H9 (cell line): ENCODE results near the gene DTWD2. TPM values are rescaled to one million over a fixed set of nuclear protein-coding genes. Genes with fewer than 3 reads are reported as not detected.

Experiments
- DNase-seq: peaks from one replicate; pipeline ENCODE4 v3.0.0-alpha.2; 2017
- H2AFZ ChIP-seq: one replicate; pipeline ENCODE4 v1.6.1; 2013; ENCODE audit warnings: mild to moderate bottlenecking, low read length, control low read depth, moderate library complexity
- H2AK5ac ChIP-seq: 2 replicates; pipeline ENCODE4 v1.6.1; 2013; ENCODE audit warnings: low read length, control low read depth, mixed read lengths; ENCODE audit not compliant: insufficient read length
- H2BK120ac ChIP-seq: one replicate; pipeline ENCODE4 v1.6.1; 2013; ENCODE audit warnings: low read depth, mild to moderate bottlenecking, low read length, control low read depth, inconsistent platforms; ENCODE audit not compliant: poor library complexity, severe bottlenecking
- H2BK12ac ChIP-seq: 2 replicates; pipeline ENCODE4 v1.6.1; 2013; ENCODE audit warnings: low read length, control low read depth, mixed read lengths, low read depth; ENCODE audit not compliant: insufficient read length
- H2BK15ac ChIP-seq: 2 replicates; pipeline ENCODE4 v1.6.1; 2013; ENCODE audit warnings: low read depth, low read length, control low read depth
- H2BK20ac ChIP-seq: one replicate; pipeline ENCODE4 v1.6.1; 2013; ENCODE audit warnings: low read depth, mild to moderate bottlenecking, low read length, control low read depth, inconsistent platforms; ENCODE audit not compliant: poor library complexity, severe bottlenecking
- H2BK5ac ChIP-seq: 2 replicates; pipeline ENCODE4 v1.6.1; 2013; ENCODE audit warnings: low read length, control low read depth, mixed read lengths; ENCODE audit not compliant: insufficient read length
- H3K14ac ChIP-seq: 2 replicates; pipeline ENCODE4 v1.6.1; 2013; ENCODE audit warnings: low read length, control low read depth; ENCODE audit not compliant: insufficient read depth
- H3K18ac ChIP-seq: 2 replicates; pipeline ENCODE4 v1.6.1; 2013; ENCODE audit warnings: low read depth, mild to moderate bottlenecking, mixed read lengths, low read length, control low read depth; ENCODE audit not compliant: insufficient read length
- H3K23ac ChIP-seq: 2 replicates; pipeline ENCODE4 v1.6.1; 2013; ENCODE audit warnings: low read length, control low read depth, mixed read lengths, low read depth; ENCODE audit not compliant: insufficient read length
- H3K23me2 ChIP-seq: 2 replicates; pipeline ENCODE4 v1.6.1; 2013; ENCODE audit warnings: low read depth, mild to moderate bottlenecking, mixed read lengths, low read length, control low read depth; ENCODE audit not compliant: insufficient read length, poor library complexity, severe bottlenecking
- H3K27ac ChIP-seq: 2 replicates; pipeline ENCODE4 v1.5.1; 2013; ENCODE audit warnings: low read length, control low read depth, mixed read lengths, low read depth; ENCODE audit not compliant: insufficient read length
- H3K27me3 ChIP-seq: 2 replicates; pipeline ENCODE4 v1.6.1; 2013; ENCODE audit warnings: low read length, control low read depth, inconsistent platforms; ENCODE audit not compliant: insufficient read depth
- H3K4ac ChIP-seq: 2 replicates; pipeline ENCODE4 v1.6.1; 2013; ENCODE audit warnings: low read depth, mild to moderate bottlenecking, control low read depth, inconsistent platforms, low read length, moderate library complexity
- H3K4me1 ChIP-seq: 2 replicates; pipeline ENCODE4 v1.6.1; 2013; ENCODE audit warnings: low read length, control low read depth, inconsistent platforms; ENCODE audit not compliant: insufficient read depth
- H3K4me2 ChIP-seq: 2 replicates; pipeline ENCODE4 v1.6.1; 2013; ENCODE audit warnings: low read length, control low read depth, mixed read lengths; ENCODE audit not compliant: insufficient read length, insufficient read depth
- H3K56ac ChIP-seq: 2 replicates; pipeline ENCODE4 v1.6.1; 2013; ENCODE audit warnings: low read depth, mild to moderate bottlenecking, mixed read lengths, low read length, control low read depth; ENCODE audit not compliant: insufficient read length
- H3K79me1 ChIP-seq: 2 replicates; pipeline ENCODE4 v1.6.1; 2013; ENCODE audit warnings: low read depth, mild to moderate bottlenecking, moderate library complexity, low read length, control low read depth, inconsistent platforms; ENCODE audit not compliant: insufficient read depth, poor library complexity, severe bottlenecking
- H3K79me2 ChIP-seq: 2 replicates; pipeline ENCODE4 v1.6.1; 2013; ENCODE audit warnings: low read length, control low read depth, inconsistent platforms; ENCODE audit not compliant: insufficient read depth
- H3K9ac ChIP-seq: 2 replicates; pipeline ENCODE4 v1.6.1; 2013; ENCODE audit warnings: low read length, control low read depth, mixed read lengths; ENCODE audit not compliant: insufficient read length; ENCODE audit errors: extremely low read depth
- H3K9me3 ChIP-seq: one replicate; pipeline ENCODE4 v1.6.1; 2013; ENCODE audit warnings: low read depth, low read length, inconsistent platforms; ENCODE audit not compliant: control insufficient read depth
- H3T11ph ChIP-seq: one replicate; pipeline ENCODE4 v1.6.1; 2013; ENCODE audit warnings: mild to moderate bottlenecking, low read length, control low read depth, inconsistent platforms
- H4K20me1 ChIP-seq: one replicate; pipeline ENCODE4 v1.6.1; 2013; ENCODE audit not compliant: control insufficient read depth, insufficient read length, insufficient read depth
- H4K5ac ChIP-seq: 2 replicates; pipeline ENCODE4 v1.6.1; 2013; ENCODE audit warnings: low read depth, mild to moderate bottlenecking, mixed read lengths, low read length, control low read depth; ENCODE audit not compliant: insufficient read length
- H4K8ac ChIP-seq: replicated peaks from 2 replicates; pipeline ENCODE4 v1.6.1; 2013; ENCODE audit warnings: low read length, control low read depth, mixed read lengths, low read depth; ENCODE audit not compliant: insufficient read length
- H4K91ac ChIP-seq: 2 replicates; pipeline ENCODE4 v1.6.1; 2013; ENCODE audit warnings: low read depth, mild to moderate bottlenecking, moderate library complexity, mixed read lengths, low read length, control low read depth; ENCODE audit not compliant: insufficient read length
- H3K27ac Mint-ChIP-seq, 3 experiments: 2 replicates in 2 of 3; 3 replicates in 1 of 3; pipeline ENCODE4 v1.8.0; 2020 to 2021; ENCODE audit warnings: mixed read lengths in 3 of 3, mild to moderate bottlenecking in 1 of 3, moderate library complexity in 1 of 3
- H3K27me3 Mint-ChIP-seq: 2 replicates; pipeline ENCODE4 v1.8.0; 2021; ENCODE audit warnings: low read depth, mild to moderate bottlenecking, moderate library complexity, mixed read lengths
- H3K36me3 Mint-ChIP-seq, 3 experiments: 2 replicates in 2 of 3; 3 replicates in 1 of 3; pipeline ENCODE4 v1.8.0; 2020 to 2021; ENCODE audit warnings: low read depth in 3 of 3, mixed read lengths in 3 of 3; ENCODE audit not compliant: insufficient read depth in 1 of 3
- H3K4me1 Mint-ChIP-seq, 2 experiments: 2 replicates each; pipeline ENCODE4 v1.8.0; 2020; ENCODE audit warnings: mixed read lengths in 2 of 2
- H3K4me3 Mint-ChIP-seq, 2 experiments: 2 replicates in 1 of 2; 3 replicates in 1 of 2; pipeline ENCODE4 v1.8.0; 2020 to 2021; ENCODE audit warnings: mild to moderate bottlenecking in 2 of 2, mixed read lengths in 2 of 2, moderate library complexity in 1 of 2
- H3K9me3 Mint-ChIP-seq, 2 experiments: 2 replicates in 1 of 2; 3 replicates in 1 of 2; pipeline ENCODE4 v1.8.0; 2020; ENCODE audit warnings: mild to moderate bottlenecking in 2 of 2, mixed read lengths in 2 of 2, moderate library complexity in 1 of 2
- WGBS: extraction: QIAGEN DNeasy Blood & Tissue Kit; methylation state at CpG from one replicate; pipeline ENCODE4 v1.1.7; 2013; ENCODE audit warnings: missing lambda C conversion rate, low lambda C conversion rate, mixed read lengths; ENCODE audit not compliant: insufficient read length; ENCODE audit errors: extremely low coverage; 5-methylcytosine and 5-hydroxymethylcytosine counted together
- total RNA-seq: library from RNA; stranded (reverse); gene quantifications from 2 replicates; pipeline ENCODE4 v1.2.1, GENCODE V29; 2021
- TF ChIP-seq, protein P1 (sequence below): fragments of 200-600 bp; sonication (generic); conservative IDR thresholded peaks from 3 replicates; pipeline ENCODE4 v1.8.0; 2021; ENCODE audit warnings: antibody characterized with exemption, mild to moderate bottlenecking

DTWD2 gene
- total RNA-seq, 1 experiment from 2014 or later, result 10.8 TPM

DNA sequence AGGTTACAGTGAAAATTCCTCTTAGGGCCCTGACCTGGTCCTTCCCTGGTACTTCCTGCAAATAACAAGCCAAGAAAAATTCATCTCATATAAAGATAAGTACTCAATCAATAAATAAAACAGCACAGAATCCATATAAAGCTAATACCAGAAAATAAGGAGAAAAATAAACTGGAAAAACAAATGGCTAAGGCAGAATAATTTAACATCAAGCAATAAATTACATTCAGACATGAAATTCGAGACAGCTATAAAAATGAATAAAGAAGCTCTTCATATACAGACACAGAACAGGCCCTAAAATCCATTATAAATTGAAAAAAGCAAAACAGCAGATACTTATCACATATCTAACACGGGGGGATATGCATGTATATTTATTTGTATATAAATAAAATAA is 99.2 kb downstream of the DTWD2 start:
- Histone ChIP-seq H2BK120ac (no peak overlapping the region), H3K4me1 (peaks cover 3% of the 10 kb centered on the region), H3K9ac (no peak overlapping the region), H3K4ac (no peak overlapping the region), H3T11ph (no peak overlapping the region), H3K14ac (no peak overlapping the region), H3K23ac (no peak overlapping the region), H2BK15ac (no peak overlapping the region), H2BK20ac (no peak overlapping the region), H3K27ac (no peak overlapping the region), H2AK5ac (no peak overlapping the region), H3K4me2 (no peak overlapping the region), H3K56ac (no peak overlapping the region), H2AFZ (no peak overlapping the region), H4K20me1 (no peaks in the 10 kb centered on the region), H3K79me2 (no peaks in the 10 kb centered on the region), H4K91ac (no peak overlapping the region), H2BK5ac (no peak overlapping the region), H3K79me1 (no peaks in the 10 kb centered on the region), H4K5ac (no peak overlapping the region), H4K8ac (no peak overlapping the region), H3K23me2 (no peaks in the 10 kb centered on the region), H3K9me3 (no peaks in the 10 kb centered on the region), H3K18ac (no peak overlapping the region), H3K27me3 (no peaks in the 10 kb centered on the region), H2BK12ac (no peak overlapping the region)
- H3K4me1 Mint-ChIP-seq, result peaks cover 4% of the 10 kb centered on the region in 2 experiments
- H3K27me3 Mint-ChIP-seq, result no peaks in the 10 kb centered on the region
- no peak overlapping the region for H3K4me3 Mint-ChIP-seq
- no peaks in the 10 kb centered on the region for H3K9me3 Mint-ChIP-seq
- WGBS, result no CpG with 5 or more reads among the region's 2 CpGs
- H3K36me3 Mint-ChIP-seq, result no peaks in the 10 kb centered on the region
- TF ChIP-seq, protein P1, sequence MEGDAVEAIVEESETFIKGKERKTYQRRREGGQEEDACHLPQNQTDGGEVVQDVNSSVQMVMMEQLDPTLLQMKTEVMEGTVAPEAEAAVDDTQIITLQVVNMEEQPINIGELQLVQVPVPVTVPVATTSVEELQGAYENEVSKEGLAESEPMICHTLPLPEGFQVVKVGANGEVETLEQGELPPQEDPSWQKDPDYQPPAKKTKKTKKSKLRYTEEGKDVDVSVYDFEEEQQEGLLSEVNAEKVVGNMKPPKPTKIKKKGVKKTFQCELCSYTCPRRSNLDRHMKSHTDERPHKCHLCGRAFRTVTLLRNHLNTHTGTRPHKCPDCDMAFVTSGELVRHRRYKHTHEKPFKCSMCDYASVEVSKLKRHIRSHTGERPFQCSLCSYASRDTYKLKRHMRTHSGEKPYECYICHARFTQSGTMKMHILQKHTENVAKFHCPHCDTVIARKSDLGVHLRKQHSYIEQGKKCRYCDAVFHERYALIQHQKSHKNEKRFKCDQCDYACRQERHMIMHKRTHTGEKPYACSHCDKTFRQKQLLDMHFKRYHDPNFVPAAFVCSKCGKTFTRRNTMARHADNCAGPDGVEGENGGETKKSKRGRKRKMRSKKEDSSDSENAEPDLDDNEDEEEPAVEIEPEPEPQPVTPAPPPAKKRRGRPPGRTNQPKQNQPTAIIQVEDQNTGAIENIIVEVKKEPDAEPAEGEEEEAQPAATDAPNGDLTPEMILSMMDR, result no peak
- no peak for DNase-seq
- H3K27ac Mint-ChIP-seq, result no peak overlapping the region
